GM12878 (cell line): Measurements from ENCODE around the gene SORBS1. TPM values are rescaled to one million over a fixed set of nuclear protein-coding genes. Genes with fewer than 3 reads are reported as not detected.

Experiments used
- ATAC-seq: fragments of 200-7000 bp; cut with Tn5 transposase; 3 replicates; pipeline ENCODE4 v1.9.1; 2020; ENCODE audit warnings: mild to moderate bottlenecking, moderate library complexity
- BruUV-seq: library from RNA; stranded (reverse); fragments of 400-500 nt; replicated peaks from 2 replicates; lab custom pipeline; 2021; lab: Mats Ljungman, UMichigan
- CTCF ChIA-PET: fragments of 300-600 bp; sonication (Branson Sonifier 250); formaldehyde crosslinking; extraction: SDS; loops from one replicate; lab custom pipeline; 2021; ENCODE audit warnings: inconsistent platforms; lab: Yijun Ruan, JAX
- POLR2A ChIA-PET: fragments of 350-600 bp; formaldehyde crosslinking; extraction: SDS; loops from one replicate; lab custom pipeline; 2021; ENCODE audit warnings: inconsistent platforms; lab: Charles Lee
- RAD21 ChIA-PET: fragments of 300-600 bp; sonication (Branson Sonifier 250); formaldehyde crosslinking; loops from one replicate; lab custom pipeline; 2023; ENCODE audit warnings: antibody characterized with exemption; ENCODE audit not compliant: unreplicated experiment; lab: Charles Lee
- SMC1A ChIA-PET: fragments of 300-600 bp; sonication (Branson Sonifier 250); formaldehyde crosslinking; loops from one replicate; lab custom pipeline; 2023; ENCODE audit not compliant: unreplicated experiment, uncharacterized antibody; lab: Charles Lee
- DNase-seq: peaks from one replicate; pipeline ENCODE4 v3.0.0-alpha.2; 2011; ENCODE audit warnings: low read depth, low spot score
- FAIRE-seq: peaks from 3 replicates; lab custom pipeline; 2011; peaks lifted over from hg19 to GRCh38; lab: Jason Lieb, UNC
- H2AFZ ChIP-seq: 2 replicates; pipeline ENCODE4 v1.6.0; 2011; ENCODE audit warnings: low read depth, low read length, control low read depth; ENCODE audit not compliant: control insufficient read depth
- H3K27ac ChIP-seq: 2 replicates; pipeline ENCODE4 v1.5.1; 2011; ENCODE audit warnings: control low read depth; ENCODE audit not compliant: control insufficient read depth, insufficient read depth
- H3K27me3 ChIP-seq, 2 experiments: replicated peaks in 1 of 2; 2 replicates each; pipeline versions ENCODE4 v1.6.0 to v1.6.1; 2011; ENCODE audit warnings: low read length in 1 of 2; ENCODE audit not compliant: control insufficient read depth in 2 of 2, insufficient read depth in 2 of 2
- H3K36me3 ChIP-seq, 2 experiments: 2 replicates each; pipeline ENCODE4 v1.5.1; 2011; ENCODE audit warnings: low read length in 1 of 2; ENCODE audit not compliant: control insufficient read depth in 2 of 2, insufficient read depth in 2 of 2
- H3K4me1 ChIP-seq: 2 replicates; pipeline ENCODE4 v1.6.1; 2011; ENCODE audit warnings: mild to moderate bottlenecking, low read length, moderate library complexity, mixed read lengths; ENCODE audit not compliant: control insufficient read depth, insufficient read depth
- H3K4me2 ChIP-seq: 2 replicates; pipeline ENCODE4 v1.6.0; 2011; ENCODE audit warnings: control low read depth; ENCODE audit not compliant: control insufficient read depth, insufficient read depth
- H3K4me3 ChIP-seq: fragments of 200-600 bp; sonication (generic); 2 replicates; pipeline ENCODE4 v1.5.1; 2016
- H3K79me2 ChIP-seq: 2 replicates; pipeline ENCODE4 v1.6.0; 2011; ENCODE audit warnings: low read length; ENCODE audit not compliant: control insufficient read depth, insufficient read depth
- H3K9ac ChIP-seq: 2 replicates; pipeline ENCODE4 v1.8.0; 2011; ENCODE audit warnings: low read length, control low read depth, mixed read lengths; ENCODE audit not compliant: control insufficient read depth, insufficient read depth
- H3K9me3 ChIP-seq: replicated peaks from 3 replicates; pipeline ENCODE4 v1.5.1; 2011; ENCODE audit warnings: mild to moderate bottlenecking, low read length; ENCODE audit not compliant: control insufficient read depth, insufficient read depth
- H4K20me1 ChIP-seq: 2 replicates; pipeline ENCODE4 v1.6.0; 2011; ENCODE audit not compliant: control insufficient read depth, insufficient read depth
- GABPA ChIP-seq: IDR thresholded peaks from 2 replicates; pipeline ENCODE4 v1.6.1; 2014; ENCODE audit warnings: antibody characterized with exemption, low read depth, mild to moderate bottlenecking, inconsistent platforms
- HDAC2 ChIP-seq: fragments of 200-600 bp; sonication (generic); IDR thresholded peaks from 2 replicates; pipeline ENCODE4 v1.6.1; 2017
- HDAC6 ChIP-seq: fragments of 200-600 bp; sonication (generic); IDR thresholded peaks from one replicate; pipeline ENCODE4 v1.8.0; 2017; ENCODE audit warnings: antibody characterized with exemption; ENCODE audit not compliant: unreplicated experiment
- HDGF ChIP-seq: fragments of 450-650 bp; IDR thresholded peaks from 2 replicates; pipeline ENCODE4 v1.6.1; 2016; ENCODE audit warnings: antibody characterized with exemption
- MTA2 ChIP-seq: fragments of 450-650 bp; IDR thresholded peaks from 2 replicates; pipeline ENCODE4 v1.6.1; 2016; ENCODE audit warnings: low read depth, mild to moderate bottlenecking, moderate library complexity
- MYC ChIP-seq: IDR thresholded peaks from 2 replicates; pipeline ENCODE4 v1.6.1; 2011; ENCODE audit warnings: mild to moderate bottlenecking, low read length, moderate library complexity, inconsistent platforms; ENCODE audit not compliant: insufficient read depth, insufficient replicate concordance, insufficient read length, severe bottlenecking
- NR2C2 ChIP-seq: IDR thresholded peaks from 2 replicates; pipeline ENCODE4 v1.6.1; 2011; ENCODE audit warnings: borderline replicate concordance, low read depth; ENCODE audit not compliant: control insufficient read depth, insufficient read length
- RAD51 ChIP-seq: fragments of 450-650 bp; IDR thresholded peaks from 2 replicates; pipeline ENCODE4 v1.6.1; 2016; ENCODE audit warnings: moderate library complexity, mild to moderate bottlenecking, inconsistent platforms
- RFX5 ChIP-seq: IDR thresholded peaks from 2 replicates; pipeline ENCODE4 v1.6.1; 2011; ENCODE audit warnings: low read depth, low read length, improper control_type of control experiment
- SMAD5 ChIP-seq: IDR thresholded peaks from 2 replicates; pipeline ENCODE4 v1.6.1; 2016; ENCODE audit warnings: antibody characterized with exemption, low read depth
- SP1 ChIP-seq: IDR thresholded peaks from one replicate; pipeline ENCODE4 v1.6.1; 2011; ENCODE audit warnings: low read depth, low read length
- STAT1 ChIP-seq: fragments of 450-650 bp; conservative IDR thresholded peaks from 2 replicates; pipeline ENCODE4 v1.6.1; 2014; ENCODE audit warnings: antibody characterized with exemption, mild to moderate bottlenecking
- WGBS: methylation state at CpG from one replicate; pipeline ENCODE4 v1.1.6; 2016; ENCODE audit warnings: low lambda C conversion rate; ENCODE audit not compliant: insufficient replicate concordance, insufficient coverage; ENCODE audit errors: missing lambda C conversion rate; 5-methylcytosine and 5-hydroxymethylcytosine counted together
- in situ Hi-C: fragments of 300-500 bp; cut with MboI; formaldehyde crosslinking; loops from 9 replicates; pipeline ENCODE4 v1.14.3; 2018; ENCODE audit warnings: mixed read lengths
- intact Hi-C: fragments of 100-400 bp; cut with micrococcal nuclease; formaldehyde crosslinking; loops from one replicate; pipeline ENCODE4 v1.14.2; 2022; ENCODE audit not compliant: unreplicated experiment
- polyA plus RNA-seq, 11 experiments: library from polyadenylated mRNA; depleted of rRNA in 4 of 11; unstranded in 6 of 11; stranded (reverse) in 5 of 11; fragments of >200 nt; fragmentation: Nextera tagmentation in 4 of 11; fragmentation: Illumina TruSeq in 1 of 11; extraction: Ambion mirVana in 4 of 11; extraction: Trizol in 1 of 11; gene quantifications; 1 replicate in 1 of 11; 2 replicates in 10 of 11; pipeline versions ENCODE4 v1.2.1 to v1.2.3, GENCODE V29; 2011 to 2016; ENCODE audit warnings: inconsistent platforms in 2 of 11, missing spikeins in 2 of 11, low read depth in 1 of 11
- total RNA-seq, 4 experiments: library from RNA; depleted of rRNA in 3 of 4; stranded (reverse); fragments of >200 nt in 3 of 4; fragmentation: Illumina TruSeq in 1 of 4; extraction: Trizol in 1 of 4; gene quantifications; 2 replicates each; pipeline versions ENCODE4 v1.2.1 to v1.2.3, GENCODE V29; 2013 to 2021
- TF ChIP-seq, protein P1 (sequence below): fragments of 450-650 bp; IDR thresholded peaks from 2 replicates; pipeline ENCODE4 v1.6.1; 2016; ENCODE audit warnings: mild to moderate bottlenecking
- TF ChIP-seq, protein P2 (sequence below): IDR thresholded peaks from 2 replicates; pipeline ENCODE4 v1.6.1; 2012; ENCODE audit warnings: low read depth, low read length, improper control_type of control experiment
- TF ChIP-seq, protein P3 (sequence below): IDR thresholded peaks from 2 replicates; pipeline ENCODE4 v1.6.1; 2012; ENCODE audit warnings: mild to moderate bottlenecking, low read depth, low read length
- TF ChIP-seq, protein P4 (sequence below): IDR thresholded peaks from 2 replicates; pipeline ENCODE4 v1.6.1; 2011; ENCODE audit warnings: borderline replicate concordance, low read depth, mild to moderate bottlenecking, moderate library complexity, low read length; ENCODE audit not compliant: insufficient read depth, poor library complexity, severe bottlenecking

Gene SORBS1
- total and polyA plus RNA-seq, 10 of the 15 experiments (the other 5 are each of a cell fraction or from before 2014, with no cell fraction given): 0.13 to 0.75 (median 0.39) TPM

DNA sequence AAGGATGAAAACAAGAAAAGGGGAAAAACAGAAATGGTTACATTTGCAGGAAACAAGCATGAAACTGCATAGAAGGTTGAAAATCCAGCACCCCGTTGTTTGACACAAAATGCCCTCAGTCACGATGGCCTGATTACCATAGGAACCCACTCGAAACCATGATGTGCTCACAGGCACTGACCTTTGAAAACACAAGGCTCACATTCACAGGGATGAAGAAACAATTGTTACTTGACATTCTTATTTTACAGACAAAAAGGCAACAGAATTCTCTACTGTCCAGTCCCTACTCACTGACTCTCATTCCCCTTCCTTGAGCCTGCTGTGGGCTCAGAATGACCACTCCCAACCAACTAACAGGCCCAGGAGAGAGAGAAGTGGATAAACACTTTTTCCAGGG is 138.9 kb downstream of the SORBS1 start (continued):
- TF ChIP-seq NR2C2 (no peak), MTA2 (no peak)
- TF ChIP-seq, protein P1, sequence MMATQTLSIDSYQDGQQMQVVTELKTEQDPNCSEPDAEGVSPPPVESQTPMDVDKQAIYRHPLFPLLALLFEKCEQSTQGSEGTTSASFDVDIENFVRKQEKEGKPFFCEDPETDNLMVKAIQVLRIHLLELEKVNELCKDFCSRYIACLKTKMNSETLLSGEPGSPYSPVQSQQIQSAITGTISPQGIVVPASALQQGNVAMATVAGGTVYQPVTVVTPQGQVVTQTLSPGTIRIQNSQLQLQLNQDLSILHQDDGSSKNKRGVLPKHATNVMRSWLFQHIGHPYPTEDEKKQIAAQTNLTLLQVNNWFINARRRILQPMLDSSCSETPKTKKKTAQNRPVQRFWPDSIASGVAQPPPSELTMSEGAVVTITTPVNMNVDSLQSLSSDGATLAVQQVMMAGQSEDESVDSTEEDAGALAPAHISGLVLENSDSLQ: no peak
- TF ChIP-seq, protein P2, sequence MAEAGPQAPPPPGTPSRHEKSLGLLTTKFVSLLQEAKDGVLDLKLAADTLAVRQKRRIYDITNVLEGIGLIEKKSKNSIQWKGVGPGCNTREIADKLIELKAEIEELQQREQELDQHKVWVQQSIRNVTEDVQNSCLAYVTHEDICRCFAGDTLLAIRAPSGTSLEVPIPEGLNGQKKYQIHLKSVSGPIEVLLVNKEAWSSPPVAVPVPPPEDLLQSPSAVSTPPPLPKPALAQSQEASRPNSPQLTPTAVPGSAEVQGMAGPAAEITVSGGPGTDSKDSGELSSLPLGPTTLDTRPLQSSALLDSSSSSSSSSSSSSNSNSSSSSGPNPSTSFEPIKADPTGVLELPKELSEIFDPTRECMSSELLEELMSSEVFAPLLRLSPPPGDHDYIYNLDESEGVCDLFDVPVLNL: no peak

DNA sequence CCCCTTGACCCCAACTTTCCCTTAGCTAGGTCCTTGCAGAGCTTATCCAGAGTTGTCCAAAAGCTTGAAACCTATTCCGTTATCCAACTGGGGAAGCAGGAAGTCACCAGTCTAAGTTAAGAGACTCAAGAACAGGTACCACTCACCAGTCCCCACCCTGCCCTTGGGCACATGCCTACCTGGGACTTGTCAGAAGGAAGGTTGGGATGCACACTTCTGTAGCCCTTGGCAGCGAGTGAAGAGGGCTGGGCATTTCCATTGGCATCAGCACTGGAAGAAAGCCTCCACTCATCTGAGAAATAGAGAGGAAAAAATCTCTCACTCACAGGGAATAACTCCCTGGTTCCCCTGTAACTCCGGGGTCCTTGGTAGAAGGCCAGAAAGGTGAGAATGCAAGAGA is 139.4 kb downstream of the SORBS1 start:
- no peak for FAIRE-seq
- H3K9ac ChIP-seq: no peak overlapping the region
- RAD21 ChIA-PET: no interaction called here
- no peaks in the 10 kb centered on the region for H3K9me3 ChIP-seq
- POLR2A ChIA-PET: no interaction called here
- in situ Hi-C loops: no loop called here
- intact Hi-C loops: no loop called here
- no peaks in the 10 kb centered on the region for H3K79me2 ChIP-seq
- no peak overlapping the region for H3K4me3 ChIP-seq
- peaks cover 5% of the 10 kb centered on the region; the same call in 1 of the 2 replicates for H3K4me1 ChIP-seq
- no peaks in the 10 kb centered on the region for H4K20me1 ChIP-seq
- H2AFZ ChIP-seq: no peak overlapping the region
- BruUV-seq: no TSS peak
- DNase-seq: no peak
- 74% methylated on average over 3 of the region's 3 CpGs for WGBS
- CTCF ChIA-PET: interaction anchor here (3.6 kb wide), 1 partner anchor 9 kb away, joined by 46 read pairs; no protein-coding TSS in a partner anchor
- no peaks in the 10 kb centered on the region; a peak in 2 of 4 replicates for H3K27me3 ChIP-seq
- SMC1A ChIA-PET: interaction anchor here (1.0 to 1.3 kb wide), 3 partner anchors 29 to 49 kb away, joined by 3 to 4 read pairs (median 4); no protein-coding TSS in a partner anchor
- H3K36me3 ChIP-seq: no peaks in the 10 kb centered on the region
- H3K4me2 ChIP-seq: no peak overlapping the region
- no peak for ATAC-seq
- no peak overlapping the region for H3K27ac ChIP-seq
- TF ChIP-seq RFX5 (no peak), SMAD5 (no peak), HDGF (no peak), SP1 (no peak), HDAC2 (no peak), STAT1 (no peak), MYC (no peak), RAD51 (no peak), GABPA (no peak), HDAC6 (no peak)
- TF ChIP-seq, protein P3, sequence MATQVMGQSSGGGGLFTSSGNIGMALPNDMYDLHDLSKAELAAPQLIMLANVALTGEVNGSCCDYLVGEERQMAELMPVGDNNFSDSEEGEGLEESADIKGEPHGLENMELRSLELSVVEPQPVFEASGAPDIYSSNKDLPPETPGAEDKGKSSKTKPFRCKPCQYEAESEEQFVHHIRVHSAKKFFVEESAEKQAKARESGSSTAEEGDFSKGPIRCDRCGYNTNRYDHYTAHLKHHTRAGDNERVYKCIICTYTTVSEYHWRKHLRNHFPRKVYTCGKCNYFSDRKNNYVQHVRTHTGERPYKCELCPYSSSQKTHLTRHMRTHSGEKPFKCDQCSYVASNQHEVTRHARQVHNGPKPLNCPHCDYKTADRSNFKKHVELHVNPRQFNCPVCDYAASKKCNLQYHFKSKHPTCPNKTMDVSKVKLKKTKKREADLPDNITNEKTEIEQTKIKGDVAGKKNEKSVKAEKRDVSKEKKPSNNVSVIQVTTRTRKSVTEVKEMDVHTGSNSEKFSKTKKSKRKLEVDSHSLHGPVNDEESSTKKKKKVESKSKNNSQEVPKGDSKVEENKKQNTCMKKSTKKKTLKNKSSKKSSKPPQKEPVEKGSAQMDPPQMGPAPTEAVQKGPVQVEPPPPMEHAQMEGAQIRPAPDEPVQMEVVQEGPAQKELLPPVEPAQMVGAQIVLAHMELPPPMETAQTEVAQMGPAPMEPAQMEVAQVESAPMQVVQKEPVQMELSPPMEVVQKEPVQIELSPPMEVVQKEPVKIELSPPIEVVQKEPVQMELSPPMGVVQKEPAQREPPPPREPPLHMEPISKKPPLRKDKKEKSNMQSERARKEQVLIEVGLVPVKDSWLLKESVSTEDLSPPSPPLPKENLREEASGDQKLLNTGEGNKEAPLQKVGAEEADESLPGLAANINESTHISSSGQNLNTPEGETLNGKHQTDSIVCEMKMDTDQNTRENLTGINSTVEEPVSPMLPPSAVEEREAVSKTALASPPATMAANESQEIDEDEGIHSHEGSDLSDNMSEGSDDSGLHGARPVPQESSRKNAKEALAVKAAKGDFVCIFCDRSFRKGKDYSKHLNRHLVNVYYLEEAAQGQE: no peak
- TF ChIP-seq, protein P4, sequence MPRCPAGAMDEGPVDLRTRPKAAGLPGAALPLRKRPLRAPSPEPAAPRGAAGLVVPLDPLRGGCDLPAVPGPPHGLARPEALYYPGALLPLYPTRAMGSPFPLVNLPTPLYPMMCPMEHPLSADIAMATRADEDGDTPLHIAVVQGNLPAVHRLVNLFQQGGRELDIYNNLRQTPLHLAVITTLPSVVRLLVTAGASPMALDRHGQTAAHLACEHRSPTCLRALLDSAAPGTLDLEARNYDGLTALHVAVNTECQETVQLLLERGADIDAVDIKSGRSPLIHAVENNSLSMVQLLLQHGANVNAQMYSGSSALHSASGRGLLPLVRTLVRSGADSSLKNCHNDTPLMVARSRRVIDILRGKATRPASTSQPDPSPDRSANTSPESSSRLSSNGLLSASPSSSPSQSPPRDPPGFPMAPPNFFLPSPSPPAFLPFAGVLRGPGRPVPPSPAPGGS: no peak
